AG09309 (cell line): ENCODE measurements around the gene DHX34.

Experiments used
- DNase-seq: peaks from one replicate; pipeline ENCODE4 v3.0.0-alpha.2; 2010; ENCODE audit warnings: low read depth
- H3K4me3 ChIP-seq: 2 replicates; pipeline ENCODE4 v1.5.1; 2011; ENCODE audit warnings: mild to moderate bottlenecking, low read depth, low read length, moderate library complexity; ENCODE audit not compliant: control insufficient read depth
- TF ChIP-seq, protein P1 (sequence below): IDR thresholded peaks from 2 replicates; pipeline ENCODE4 v1.5.1; 2011; ENCODE audit warnings: mild to moderate bottlenecking, low read depth, low read length, inconsistent platforms; ENCODE audit not compliant: insufficient read depth, control insufficient read depth; ENCODE audit errors: missing control alignments

Gene DHX34

DNA sequence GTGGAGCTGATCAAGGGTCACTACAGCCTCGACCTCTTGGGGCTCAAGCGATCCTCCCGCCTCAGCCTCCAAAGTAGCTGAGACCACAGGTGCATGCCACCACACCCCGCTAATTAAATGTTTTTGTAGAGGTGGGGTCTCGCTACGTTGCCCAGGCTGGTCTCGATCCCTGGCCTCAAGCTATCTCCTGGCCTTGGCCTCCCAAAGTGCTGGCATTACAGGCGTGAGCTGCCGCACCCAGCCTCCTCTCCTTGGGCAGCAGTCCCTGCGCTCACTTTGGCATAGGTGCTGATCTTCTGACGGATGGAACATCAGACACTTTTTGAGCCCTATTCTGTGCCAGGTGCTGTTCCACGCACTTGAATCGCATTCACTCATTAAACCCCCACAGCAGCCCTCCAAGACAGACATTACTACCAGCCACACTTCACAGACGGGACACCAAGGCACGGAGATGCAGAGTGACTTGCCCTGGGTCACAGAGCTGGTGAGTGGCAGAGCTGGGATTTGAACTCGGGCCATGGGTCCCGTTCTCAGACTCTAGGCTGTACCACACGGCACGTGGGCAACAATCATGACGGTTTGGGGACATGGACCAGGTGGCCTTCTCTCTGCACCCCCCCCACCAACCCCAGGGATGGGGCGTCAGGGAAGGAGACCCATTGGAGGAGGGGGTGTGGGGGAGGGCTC, 67.0 kb downstream of the DHX34 start:
- no peak for DNase-seq
- TF ChIP-seq, protein P1, sequence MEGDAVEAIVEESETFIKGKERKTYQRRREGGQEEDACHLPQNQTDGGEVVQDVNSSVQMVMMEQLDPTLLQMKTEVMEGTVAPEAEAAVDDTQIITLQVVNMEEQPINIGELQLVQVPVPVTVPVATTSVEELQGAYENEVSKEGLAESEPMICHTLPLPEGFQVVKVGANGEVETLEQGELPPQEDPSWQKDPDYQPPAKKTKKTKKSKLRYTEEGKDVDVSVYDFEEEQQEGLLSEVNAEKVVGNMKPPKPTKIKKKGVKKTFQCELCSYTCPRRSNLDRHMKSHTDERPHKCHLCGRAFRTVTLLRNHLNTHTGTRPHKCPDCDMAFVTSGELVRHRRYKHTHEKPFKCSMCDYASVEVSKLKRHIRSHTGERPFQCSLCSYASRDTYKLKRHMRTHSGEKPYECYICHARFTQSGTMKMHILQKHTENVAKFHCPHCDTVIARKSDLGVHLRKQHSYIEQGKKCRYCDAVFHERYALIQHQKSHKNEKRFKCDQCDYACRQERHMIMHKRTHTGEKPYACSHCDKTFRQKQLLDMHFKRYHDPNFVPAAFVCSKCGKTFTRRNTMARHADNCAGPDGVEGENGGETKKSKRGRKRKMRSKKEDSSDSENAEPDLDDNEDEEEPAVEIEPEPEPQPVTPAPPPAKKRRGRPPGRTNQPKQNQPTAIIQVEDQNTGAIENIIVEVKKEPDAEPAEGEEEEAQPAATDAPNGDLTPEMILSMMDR = no peak
- no peak overlapping the region for H3K4me3 ChIP-seq

- no peak for DNase-seq
- TF ChIP-seq, protein P1 = no peak
- H3K4me3 ChIP-seq = no peak overlapping the region
Measured at GRCh38 chr19:47416643-47416985, 67.5 kb downstream of the DHX34 start.

DNA sequence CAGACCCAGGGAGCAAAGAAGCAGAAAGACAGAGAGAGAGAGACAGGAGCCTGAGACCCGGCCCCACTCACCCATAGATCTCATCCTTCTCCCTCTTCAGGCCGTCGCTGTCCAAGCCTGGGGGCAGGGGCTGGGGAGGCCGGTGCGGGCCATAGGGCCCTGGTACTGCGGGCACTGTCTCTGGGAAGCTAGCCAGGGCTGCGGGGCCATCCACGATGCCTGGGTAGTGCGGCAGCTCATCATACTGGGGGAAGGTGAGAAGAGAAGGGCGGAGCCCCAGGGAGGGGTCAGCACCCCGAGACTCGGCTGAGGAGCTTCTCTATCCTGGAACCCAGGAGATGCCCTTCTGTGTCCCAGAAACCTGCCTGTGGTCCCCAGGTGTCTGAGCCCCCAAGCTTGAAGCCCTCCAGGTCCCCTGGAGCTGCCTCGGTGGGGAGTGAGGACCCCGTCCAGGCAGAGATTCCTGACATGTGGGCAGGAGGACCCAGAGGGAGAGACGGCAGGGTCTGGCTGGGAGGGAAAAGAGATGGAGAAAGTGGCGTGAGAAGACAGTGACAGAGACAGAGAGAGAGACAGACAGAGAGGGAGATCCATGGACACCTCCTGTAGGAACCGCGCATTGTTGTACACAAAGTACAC, 68.1 kb downstream of the DHX34 start:
- TF ChIP-seq, protein P1 = no peak
- peak overlapping the region; percentile 78; the same call in 1 of the 2 replicates for H3K4me3 ChIP-seq
- no peak for DNase-seq

DNA sequence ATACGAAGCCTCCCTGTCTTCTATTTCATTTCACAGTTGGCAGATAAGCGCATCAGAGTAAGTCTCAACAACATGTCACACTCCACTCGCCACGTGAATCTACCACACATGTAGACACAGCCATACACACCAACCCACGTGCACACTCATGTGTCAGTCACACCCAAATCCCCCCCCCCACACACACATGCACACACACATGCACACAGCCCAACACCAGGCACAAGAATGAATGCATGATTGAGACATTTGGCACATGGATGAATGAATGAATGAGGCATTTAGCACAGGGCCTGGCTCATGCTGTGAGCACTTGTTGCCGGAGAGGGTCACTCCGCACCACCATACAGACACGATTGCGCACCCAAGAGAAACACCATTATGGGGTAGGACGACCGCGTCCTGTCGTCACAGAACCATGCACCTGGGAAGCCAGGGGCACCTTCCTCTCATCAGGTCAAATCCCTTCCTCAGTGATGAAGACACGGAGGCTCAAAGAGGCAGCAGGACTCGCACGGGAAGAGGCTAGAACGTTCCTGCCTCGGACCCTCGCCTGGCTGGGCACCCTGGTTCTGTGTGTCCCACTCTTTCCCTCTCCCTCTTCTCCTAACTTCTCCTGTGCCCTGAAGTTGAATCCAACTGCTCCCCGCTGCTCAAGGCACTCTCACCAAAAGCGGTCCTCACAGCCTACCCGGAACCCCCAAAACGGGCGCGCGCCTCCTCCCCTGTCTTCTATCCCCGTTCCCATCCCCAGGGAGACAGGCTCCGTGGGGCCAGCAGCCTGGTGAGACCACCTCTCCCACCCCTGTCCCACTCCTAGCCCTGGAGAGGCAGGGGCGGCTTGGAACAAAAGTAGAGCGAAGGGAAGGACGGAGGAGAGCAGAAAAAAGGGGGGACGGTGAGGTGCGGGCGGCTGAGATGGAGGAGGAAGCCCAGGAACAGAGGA, 68.9 kb downstream of the DHX34 start:
- TF ChIP-seq, protein P1 = no peak
- no peak for DNase-seq
- peak overlapping the region; percentile 78 for H3K4me3 ChIP-seq

- DNase-seq = no peak
Measured at GRCh38 chr19:47418692-47419029, 69.5 kb downstream of the DHX34 start.

More at GRCh38 chr19:47418692-47419029, 69.5 kb downstream of the DHX34 start:
- H3K4me3 ChIP-seq = peak overlapping the region; percentile 78
- TF ChIP-seq, protein P1 = no peak
